PC-9 (cell line): Measurements from ENCODE around the gene EIF4E1B.

ENCODE experiments used
- EZH2 ChIP-seq: fragments of 200-600 bp; sonication (generic); IDR thresholded peaks from 2 replicates; pipeline ENCODE4 v1.8.0; 2017; ENCODE audit warnings: antibody characterized with exemption, low read depth
- TF ChIP-seq, protein P1 (sequence below): fragments of 200-600 bp; sonication (generic); conservative IDR thresholded peaks from 2 replicates; pipeline ENCODE4 v1.6.1; 2017; ENCODE audit warnings: mixed run types, antibody characterized with exemption, mild to moderate bottlenecking, moderate library complexity

DNA sequence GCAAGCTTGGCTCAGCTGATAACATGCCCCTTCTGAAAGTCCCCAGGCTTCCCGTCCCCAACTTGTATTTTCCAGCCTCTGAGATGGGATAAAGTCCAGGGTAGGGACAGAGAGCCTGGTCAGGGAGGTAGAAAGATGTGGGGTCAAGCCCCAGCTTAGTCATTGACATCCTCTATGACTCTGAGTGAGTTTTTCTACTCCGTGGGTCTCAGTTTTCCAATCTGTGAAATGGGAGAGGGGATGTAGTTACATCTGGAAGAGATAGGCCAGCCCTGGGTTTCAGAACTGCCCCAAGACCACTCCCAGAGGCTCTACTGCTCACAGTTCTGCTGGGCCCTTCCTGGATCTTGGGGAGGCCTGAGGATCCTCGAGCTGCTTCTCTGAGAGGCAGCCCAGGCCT is 23.6 kb upstream of the EIF4E1B start:
- TF ChIP-seq, protein P1, sequence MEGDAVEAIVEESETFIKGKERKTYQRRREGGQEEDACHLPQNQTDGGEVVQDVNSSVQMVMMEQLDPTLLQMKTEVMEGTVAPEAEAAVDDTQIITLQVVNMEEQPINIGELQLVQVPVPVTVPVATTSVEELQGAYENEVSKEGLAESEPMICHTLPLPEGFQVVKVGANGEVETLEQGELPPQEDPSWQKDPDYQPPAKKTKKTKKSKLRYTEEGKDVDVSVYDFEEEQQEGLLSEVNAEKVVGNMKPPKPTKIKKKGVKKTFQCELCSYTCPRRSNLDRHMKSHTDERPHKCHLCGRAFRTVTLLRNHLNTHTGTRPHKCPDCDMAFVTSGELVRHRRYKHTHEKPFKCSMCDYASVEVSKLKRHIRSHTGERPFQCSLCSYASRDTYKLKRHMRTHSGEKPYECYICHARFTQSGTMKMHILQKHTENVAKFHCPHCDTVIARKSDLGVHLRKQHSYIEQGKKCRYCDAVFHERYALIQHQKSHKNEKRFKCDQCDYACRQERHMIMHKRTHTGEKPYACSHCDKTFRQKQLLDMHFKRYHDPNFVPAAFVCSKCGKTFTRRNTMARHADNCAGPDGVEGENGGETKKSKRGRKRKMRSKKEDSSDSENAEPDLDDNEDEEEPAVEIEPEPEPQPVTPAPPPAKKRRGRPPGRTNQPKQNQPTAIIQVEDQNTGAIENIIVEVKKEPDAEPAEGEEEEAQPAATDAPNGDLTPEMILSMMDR, result no peak
- no peak for TF ChIP-seq EZH2
